Glomerular endothelial cell (primary cell): Measurements from ENCODE around the gene RNF41. TPM values are rescaled to one million over a fixed set of nuclear protein-coding genes. Genes with fewer than 3 reads are reported as not detected.
"Not testable (repeated sequence)": the region's sequence is repeated elsewhere in the genome, so short reads cannot be mapped to it uniquely, and the experiment has no call there.

Experiments used
- DNase-seq: peaks from one replicate; pipeline ENCODE4 v3.0.0-alpha.2; 2011; ENCODE audit warnings: low read depth, low spot score; ENCODE audit errors: extremely low read depth
- total RNA-seq: library from RNA; depleted of rRNA; stranded (reverse); fragments of >200 nt; gene quantifications from 2 replicates; pipeline ENCODE4 v1.2.3, GENCODE V29; 2015

Gene RNF41
- total RNA-seq: 40.5 and 41.5 TPM in 2 replicates

DNA sequence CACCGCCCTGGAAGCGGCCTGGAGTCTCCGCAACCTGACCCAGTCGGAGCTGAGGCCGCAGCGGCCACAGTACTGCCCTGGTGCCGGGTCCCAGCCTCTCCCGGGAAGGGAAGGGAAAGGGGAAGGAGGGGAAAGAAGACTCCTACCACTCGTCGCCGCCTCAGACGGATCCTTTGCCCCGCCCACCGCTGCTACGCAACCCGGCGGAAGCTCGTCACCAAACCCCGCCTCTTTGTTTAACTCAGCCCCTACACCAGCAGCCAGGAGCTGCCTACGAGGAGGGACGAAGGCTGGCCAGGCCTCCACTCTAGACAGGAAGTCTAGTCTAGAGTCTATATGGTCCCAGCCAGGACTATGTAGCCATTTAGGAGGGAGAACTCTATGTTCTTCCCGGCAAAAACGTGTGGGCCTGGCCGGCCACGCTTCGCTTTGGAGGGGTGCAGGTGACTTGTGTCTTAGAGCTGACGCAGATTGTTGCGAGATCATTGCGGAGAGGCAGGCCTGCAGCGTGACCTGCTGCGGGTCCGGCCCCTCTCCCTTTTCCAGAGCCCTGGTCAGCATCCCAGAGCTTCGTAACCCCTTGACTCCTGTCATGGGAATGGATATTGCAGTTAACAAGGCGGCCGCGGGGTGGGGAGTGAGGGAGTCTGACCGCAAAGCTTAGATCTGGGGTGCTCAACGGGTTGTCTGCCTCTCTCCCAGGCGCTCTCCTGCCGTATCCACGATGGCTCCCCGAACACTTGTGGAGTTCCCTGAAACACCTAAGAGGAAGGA lies at the start of gene RNF41:
Gene RNF41, minus strand, starts transcription at position 166 of the 774 bp plus-strand sequence. CDS start 7,875 bp downstream, outside the sequence.
- DNase-seq: no peak

DNA sequence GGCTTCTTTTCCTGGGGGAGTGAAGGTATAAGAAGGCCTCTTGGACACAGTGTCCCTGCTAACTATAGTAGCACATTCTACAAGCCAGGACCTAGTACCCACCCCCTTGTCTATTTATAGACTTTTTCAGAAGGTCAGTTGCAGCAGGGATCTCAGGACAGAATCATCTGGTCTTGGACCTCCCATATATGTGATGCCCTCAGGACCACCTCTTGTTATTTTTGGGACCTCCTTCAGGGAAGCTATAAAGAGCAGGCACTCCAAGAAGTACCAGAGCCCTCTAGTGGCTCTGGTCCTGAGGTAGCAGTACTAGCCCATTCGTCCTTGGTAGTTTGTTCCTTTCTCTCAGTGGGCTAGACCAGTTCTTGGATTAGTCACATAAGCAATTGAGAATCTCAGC lies 49.3 kb upstream of the RNF41 start:
- DNase-seq: no peak

- no peak for DNase-seq
Measured at GRCh38 chr12:56267443-56268071, 45.8 kb upstream of the RNF41 start.

GRCh38 chr12:56266693-56267442 lies 45.1 kb upstream of the RNF41 start, which contains the start of gene COQ10A:
Gene COQ10A, plus strand, starts transcription at chr12:56266942. Its CDS starts 177 bp downstream, at chr12:56267119.
- DNase-seq: peak; percentile 41

DNA sequence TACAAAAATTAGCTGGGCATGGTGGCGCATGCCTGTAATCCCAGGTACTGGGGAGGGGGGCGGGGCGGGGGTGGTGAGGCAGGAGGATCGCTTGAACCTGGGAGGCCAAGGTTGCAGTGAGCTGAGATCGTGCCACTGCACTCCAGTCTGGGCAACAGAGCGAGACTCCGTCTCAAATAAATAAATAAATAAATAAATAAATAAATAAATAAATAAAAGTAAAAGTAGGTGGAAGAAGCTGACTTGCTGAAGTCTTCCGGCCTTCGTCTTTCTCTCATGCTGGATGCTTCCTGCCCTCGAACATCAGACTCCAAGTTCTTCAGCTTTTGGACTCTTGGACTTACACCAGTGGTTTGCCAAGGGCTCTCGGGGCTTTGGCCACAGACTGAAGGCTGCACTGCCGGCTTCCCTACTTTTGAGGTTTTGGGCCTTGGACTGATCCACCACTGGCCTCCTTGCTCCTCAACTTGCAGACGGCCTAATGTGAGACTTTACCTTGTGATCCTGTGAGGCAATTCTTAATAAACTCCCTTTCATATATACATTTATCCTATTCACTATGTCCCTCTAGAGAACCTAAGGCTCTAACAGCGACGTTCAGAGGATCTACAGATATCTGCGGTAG lies 44.5 kb upstream of the RNF41 start:
- DNase-seq: not testable (repeated sequence)

DNA sequence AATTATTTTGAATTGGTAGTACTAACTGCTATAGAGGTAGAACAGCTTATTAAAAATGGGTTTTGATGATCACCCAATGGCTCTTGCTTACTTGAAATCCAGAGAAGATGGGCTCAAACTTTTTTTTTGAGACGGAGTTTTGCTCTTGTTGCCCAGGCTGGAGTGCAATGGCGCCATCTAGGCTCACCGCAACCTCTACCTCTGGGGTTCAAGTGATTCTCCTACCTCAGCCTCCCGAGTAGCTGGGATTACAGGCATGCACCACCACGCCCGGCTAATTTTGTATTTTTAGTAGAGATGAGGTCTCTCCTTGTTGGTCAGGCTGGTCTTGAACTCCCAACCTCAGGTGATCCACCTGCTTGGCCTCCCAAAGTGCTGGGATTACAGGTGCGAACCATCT lies 41.2 kb upstream of the RNF41 start:
- DNase-seq: not testable (repeated sequence)

DNA sequence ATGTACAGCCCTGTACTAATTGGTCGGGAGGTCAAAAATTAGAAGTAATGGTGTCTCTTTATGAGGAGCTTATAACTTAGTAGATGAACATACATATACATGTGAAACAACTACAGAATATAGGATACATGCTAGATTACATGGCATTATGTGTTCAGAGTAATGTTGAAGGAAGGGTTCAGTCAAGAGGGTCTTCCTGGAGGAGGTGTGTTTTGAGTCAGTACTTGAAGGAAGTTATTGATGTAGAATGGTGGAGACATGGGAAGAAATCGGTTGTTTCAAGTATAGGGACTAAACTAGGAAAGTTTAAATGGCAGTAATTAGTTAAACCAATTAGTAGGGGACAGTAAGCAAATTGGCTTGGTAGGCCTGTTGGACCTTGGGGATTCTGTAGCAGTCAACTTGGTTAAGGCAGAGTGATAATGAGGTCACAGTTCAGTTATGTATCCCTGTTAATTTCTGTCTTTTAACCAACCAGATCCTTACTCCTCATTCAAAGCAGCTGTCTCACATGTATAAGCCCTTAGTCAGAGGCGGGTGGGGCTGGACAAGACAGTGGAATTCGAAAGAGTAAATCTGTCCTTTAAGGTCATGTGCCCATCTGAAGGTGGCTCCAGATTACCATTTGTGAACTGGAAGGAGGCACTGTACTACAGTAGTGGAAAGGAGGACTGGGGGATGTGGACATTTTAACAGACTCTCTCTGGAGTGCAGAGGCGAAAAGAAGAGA lies 39.9 kb upstream of the RNF41 start:
- DNase-seq: no peak

DNA sequence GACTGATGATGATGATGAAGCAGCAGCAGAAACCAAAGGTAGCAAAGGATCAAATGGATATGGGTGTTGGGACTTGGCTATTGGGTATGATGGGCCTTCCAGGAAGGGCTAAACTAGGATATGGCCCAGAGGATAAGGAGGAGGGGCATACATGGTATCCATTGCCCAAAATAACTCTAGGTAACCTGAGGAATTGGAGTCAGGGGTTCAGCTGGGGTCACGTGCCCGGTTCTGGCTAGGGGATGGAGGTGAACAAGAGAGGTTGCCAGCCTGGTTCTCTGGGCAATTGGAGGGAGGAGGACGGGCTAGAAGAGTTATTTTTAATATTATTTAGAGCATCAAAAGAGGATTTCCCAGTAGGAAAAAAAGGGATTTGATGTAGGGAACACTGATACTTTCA lies 39.2 kb upstream of the RNF41 start:
- DNase-seq: no peak

DNA sequence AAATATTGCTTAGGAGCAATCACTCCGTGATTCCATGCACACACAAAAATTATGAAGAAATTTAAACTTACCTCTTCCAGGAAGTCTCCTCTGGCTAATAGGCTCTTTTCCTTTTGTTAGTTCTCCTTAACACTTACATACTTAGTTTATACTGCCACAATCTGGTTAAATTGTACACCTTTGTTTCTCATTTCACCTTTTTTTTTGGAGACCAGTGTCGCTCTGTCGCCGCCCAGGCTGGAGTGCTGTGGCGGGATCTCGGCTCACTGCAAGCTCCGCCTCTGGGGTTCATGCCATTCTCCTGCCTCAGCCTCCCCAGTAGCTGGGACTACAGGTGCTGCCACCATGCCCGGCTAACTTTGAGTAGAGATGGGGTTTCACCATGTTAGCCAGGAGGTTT lies 38.7 kb upstream of the RNF41 start:
- no peak for DNase-seq

GRCh38 chr12:56258820-56259183 lies 37.1 kb upstream of the RNF41 start:
- DNase-seq: no peak

DNA sequence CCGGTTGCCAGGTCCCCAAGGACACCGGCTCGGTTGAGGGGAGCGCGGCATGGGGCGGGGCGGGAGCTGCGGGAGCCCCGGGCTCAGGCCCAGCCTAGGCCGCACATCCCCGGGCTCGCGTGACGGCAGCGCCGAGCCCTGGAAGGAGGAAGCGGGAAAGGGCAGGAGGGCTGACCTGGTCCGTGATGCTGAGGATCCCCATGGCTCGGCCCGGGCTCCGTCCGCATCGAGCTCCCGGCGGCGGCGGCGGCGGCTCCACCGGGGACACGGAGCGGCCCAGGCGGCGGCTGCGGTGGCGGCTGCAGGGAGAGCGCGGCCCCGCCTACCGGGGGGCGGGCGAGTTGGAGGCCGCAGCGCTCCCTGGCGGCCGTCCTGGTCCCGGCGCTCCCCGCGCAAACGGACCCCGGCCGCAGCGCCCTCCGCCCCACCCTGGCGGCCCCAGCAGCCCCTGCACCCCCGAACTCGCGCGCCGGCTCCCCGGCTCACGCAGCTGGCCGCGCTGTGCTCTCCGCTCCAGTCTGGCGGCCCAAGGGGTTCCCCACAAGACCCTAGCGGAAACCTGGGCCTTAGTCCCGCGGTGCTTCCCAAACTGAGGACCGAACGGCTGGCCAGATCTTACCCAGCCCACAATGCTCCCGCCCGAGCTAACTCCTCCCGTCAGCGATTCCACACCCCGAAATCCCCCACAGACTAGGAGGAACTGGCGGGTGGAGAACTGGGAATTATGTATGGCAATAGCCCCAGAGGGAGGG lies 36.5 kb upstream of the RNF41 start, which contains the start of gene ANKRD52:
Gene ANKRD52, minus strand, starts transcription at position 317 of the 752 bp plus-strand sequence. Its CDS starts 115 bp downstream, at position 202.
- no peak for DNase-seq

GRCh38 chr12:56257491-56258067 lies 35.9 kb upstream of the RNF41 start:
- DNase-seq: no peak

- DNase-seq: no peak
Measured at GRCh38 chr12:56257071-56257470, 35.3 kb upstream of the RNF41 start.

- no peak for DNase-seq
Measured at GRCh38 chr12:56256326-56256960, 34.7 kb upstream of the RNF41 start.

DNA sequence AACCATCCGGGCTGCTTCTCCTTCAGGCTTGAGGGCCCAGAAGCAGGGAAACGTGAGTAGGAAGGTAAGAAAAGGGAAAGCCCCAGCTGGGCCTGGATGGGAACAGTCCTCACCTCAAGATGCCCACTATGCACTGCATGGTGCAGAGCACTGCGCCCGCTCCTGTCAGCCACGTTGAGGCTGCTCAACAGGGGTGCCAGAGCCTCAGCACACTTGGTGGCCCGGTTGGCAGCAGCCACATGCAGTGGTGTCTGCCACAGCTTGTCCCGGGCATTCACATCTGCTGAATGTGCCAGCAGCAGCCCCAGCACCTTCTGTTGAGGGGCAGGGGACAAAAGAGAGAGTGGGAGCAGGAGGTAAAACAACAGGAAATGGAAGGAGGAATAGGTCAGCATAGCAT lies 33.9 kb upstream of the RNF41 start:
- no peak for DNase-seq

- no peak for DNase-seq
Measured at GRCh38 chr12:56253091-56253490, 31.4 kb upstream of the RNF41 start.

- DNase-seq: no peak
Measured at GRCh38 chr12:56252649-56253048, 30.9 kb upstream of the RNF41 start.

- DNase-seq: no peak
Measured at GRCh38 chr12:56248711-56249110, 27.0 kb upstream of the RNF41 start.

- DNase-seq: no peak
Measured at GRCh38 chr12:56247923-56248322, 26.2 kb upstream of the RNF41 start.
